ENCODE measurements around the gene RNF220.

- no peak for TF ChIP-seq CTCF (conservative IDR thresholded peaks at IDR 0.05)
- TF ChIP-seq ZFX (IDR thresholded peaks at IDR 0.05), result no peak
These were observed 33.8 kb upstream of the RNF220 start for GRCh38 chr1:44371206-44371605.

All from C4-2B (cell line).